Epithelial cell of proximal tubule (primary cell): ENCODE results near the gene ZNF597. TPM values are rescaled to one million over a fixed set of nuclear protein-coding genes. Genes with fewer than 3 reads are reported as not detected.
A peak's percentile ranks its signal among the peaks of the same experiment; 100 is the strongest.

ENCODE experiments used
- DNase-seq: peaks from one replicate; pipeline ENCODE4 v3.0.0-alpha.2; 2011; ENCODE audit warnings: low read depth
- H3K4me3 ChIP-seq: 2 replicates; pipeline ENCODE4 v1.5.1; 2011; ENCODE audit warnings: low read depth, mild to moderate bottlenecking, low read length
- CTCF ChIP-seq: conservative IDR thresholded peaks from 2 replicates; pipeline ENCODE4 v1.5.1; 2012; ENCODE audit warnings: low read depth, mild to moderate bottlenecking, low read length
- total RNA-seq: library from RNA; depleted of rRNA; stranded (reverse); fragments of >200 nt; gene quantifications from 2 replicates; pipeline ENCODE4 v1.2.3, GENCODE V29; 2015

ZNF597 gene
- total RNA-seq, 1 donor from 2014 or later = 2.1 TPM

- H3K4me3 ChIP-seq = peak overlapping the region; percentile 81
- no peak for TF ChIP-seq CTCF
- no peak for DNase-seq
Observed at GRCh38 chr16:3459401-3460090, 16.2 kb upstream of the ZNF597 start.

GRCh38 chr16:3458852-3459361 is 15.6 kb upstream of the ZNF597 start:
- TF ChIP-seq CTCF = no peak
- peak; percentile 77 for DNase-seq
- peak overlapping the region; percentile 81 for H3K4me3 ChIP-seq

- peak overlapping the region; percentile 81 for H3K4me3 ChIP-seq
- no peak for TF ChIP-seq CTCF
- no peak for DNase-seq
Observed at GRCh38 chr16:3458278-3458851, 15.1 kb upstream of the ZNF597 start.

- peak overlapping the region; percentile 81 for H3K4me3 ChIP-seq
- no peak for DNase-seq
- TF ChIP-seq CTCF = peak; percentile 32
Observed at GRCh38 chr16:3457434-3458252, 14.3 kb upstream of the ZNF597 start.

GRCh38 chr16:3454631-3455147 is 11.4 kb upstream of the ZNF597 start:
- TF ChIP-seq CTCF = no peak
- no peak overlapping the region for H3K4me3 ChIP-seq
- DNase-seq = no peak

GRCh38 chr16:3454093-3454492 is 10.8 kb upstream of the ZNF597 start:
- no peak for TF ChIP-seq CTCF

More at GRCh38 chr16:3454093-3454492, 10.8 kb upstream of the ZNF597 start:
- H3K4me3 ChIP-seq = no peak overlapping the region
- DNase-seq = no peak
